GM21526 (cell line): ENCODE results near the gene SLC5A10.

Source experiments
- ATAC-seq: cut with Tn5 transposase; IDR thresholded peaks from one replicate; pipeline ENCODE4 v1.9.1; 2021; ENCODE audit warnings: moderate library complexity; ENCODE audit not compliant: unreplicated experiment, low FRiP score

Gene SLC5A10

DNA sequence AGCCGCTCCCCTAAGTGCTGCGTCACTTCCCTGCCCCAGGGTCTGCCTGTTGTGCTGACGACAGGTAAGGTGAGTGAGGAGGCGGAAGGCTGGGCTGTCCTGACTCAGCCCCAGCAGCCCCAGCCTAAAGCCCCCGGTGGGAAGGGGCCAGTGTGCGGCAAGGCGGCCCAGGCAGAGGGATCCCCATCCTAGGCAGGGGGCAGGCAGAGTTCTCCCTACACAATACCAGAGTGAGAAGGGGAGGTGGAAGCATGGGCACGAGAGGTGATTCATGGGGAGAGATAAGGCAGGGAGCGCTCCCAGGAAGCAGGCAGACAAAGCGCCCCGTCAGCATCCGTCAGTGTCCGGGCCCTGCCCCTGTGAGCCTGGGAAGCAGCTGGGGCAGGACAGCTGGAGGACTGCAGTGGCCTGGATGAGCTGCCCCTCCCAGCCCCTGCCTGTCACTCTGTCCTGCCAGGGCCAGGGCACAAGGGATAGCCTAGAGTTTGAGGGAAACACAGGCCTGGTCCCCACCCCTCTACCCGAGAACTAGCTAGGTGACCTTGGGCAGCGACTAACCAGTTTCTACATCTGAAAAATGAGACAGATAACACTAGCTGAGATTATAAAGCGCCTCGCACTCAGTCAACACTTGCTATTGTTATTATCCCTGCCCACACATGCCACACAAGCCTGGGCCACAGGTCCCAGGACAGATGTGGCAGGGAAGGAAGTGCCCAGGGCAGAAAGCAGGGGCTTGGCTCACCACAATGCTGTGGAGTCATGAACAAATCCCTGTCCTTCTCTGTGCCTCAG is 48.8 kb downstream of the SLC5A10 start:
- no peak for ATAC-seq

GRCh38 chr17:19001907-19002590 is 50.1 kb downstream of the SLC5A10 start:
- no peak for ATAC-seq

DNA sequence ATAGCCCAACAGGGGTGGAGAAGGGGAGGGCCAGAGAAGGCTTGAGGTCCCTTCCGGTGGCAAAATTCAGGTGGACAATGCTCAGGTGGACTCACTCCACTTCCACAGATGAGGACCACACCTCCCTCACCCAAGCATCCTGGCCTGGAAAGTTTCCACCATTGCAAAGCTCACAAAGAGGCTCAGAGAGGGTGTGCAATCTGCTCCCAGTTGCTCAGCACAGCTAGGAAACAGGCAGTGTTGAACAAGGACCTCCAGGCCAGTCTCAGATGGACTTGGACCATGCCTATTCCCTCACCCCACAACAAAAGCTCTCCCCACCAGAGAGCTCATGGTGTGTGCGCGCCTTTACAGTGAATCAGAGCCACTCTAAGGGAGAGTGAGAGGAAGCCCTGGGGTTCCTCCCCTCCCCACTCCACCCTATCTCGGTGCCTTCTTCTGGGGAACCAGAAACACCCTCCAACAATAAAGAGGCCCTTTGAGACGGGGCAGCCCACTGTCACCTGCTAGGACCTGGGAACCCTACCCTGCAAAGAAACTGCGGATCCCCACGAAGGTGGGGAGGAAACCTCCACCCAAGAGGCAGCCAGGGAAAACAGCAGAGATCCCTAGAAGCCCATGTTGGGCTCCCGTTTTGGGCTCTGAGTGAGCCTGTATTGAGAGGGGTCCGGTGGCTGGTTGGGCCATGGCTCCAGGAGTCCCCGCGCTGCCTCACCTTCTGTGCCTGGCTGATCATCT is 51.0 kb downstream of the SLC5A10 start:
- no peak for ATAC-seq

DNA sequence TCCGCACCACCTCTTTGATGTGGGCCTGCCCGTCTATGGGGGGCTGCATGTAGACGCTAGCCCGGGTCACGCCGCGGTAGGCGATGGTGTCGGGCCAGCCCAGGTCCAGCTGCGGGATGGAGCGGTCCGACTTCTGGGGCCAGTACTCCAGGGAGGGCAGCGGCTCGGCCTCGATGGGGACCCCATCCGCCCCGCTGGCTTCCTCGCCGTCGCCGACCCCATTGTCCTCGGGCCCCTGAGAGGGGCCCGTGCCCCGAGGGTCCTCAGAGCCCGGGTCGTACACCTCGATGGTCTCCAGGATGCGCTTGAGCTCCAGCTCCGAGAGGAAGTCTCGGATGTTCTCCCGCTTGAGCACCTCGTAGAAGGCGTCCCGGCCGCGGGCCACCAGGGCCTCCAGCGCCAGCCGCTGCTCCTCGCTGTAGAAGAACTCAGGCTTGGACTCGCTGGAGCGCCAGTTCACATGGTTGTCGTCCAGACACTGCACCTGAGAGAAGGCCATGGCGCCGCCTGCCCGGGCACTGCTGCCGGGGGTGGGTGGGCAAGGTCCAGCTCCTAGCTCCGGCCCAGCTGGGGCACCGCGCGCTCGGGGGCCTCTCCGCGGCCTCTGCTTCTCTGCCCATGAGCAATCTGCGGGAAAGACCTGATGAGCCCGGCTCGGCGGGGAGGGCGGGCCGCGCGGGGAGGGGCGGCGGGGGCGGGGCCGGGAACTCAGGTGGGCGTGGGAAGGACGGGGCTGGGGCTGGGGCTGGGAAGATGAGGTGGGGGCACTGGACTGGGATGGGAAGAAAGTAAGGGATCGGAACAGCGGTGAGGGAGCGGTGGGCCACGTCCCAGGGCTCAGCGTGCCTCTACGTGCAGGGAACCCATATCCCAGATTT is 51.8 kb downstream of the SLC5A10 start:
- ATAC-seq = no peak

DNA sequence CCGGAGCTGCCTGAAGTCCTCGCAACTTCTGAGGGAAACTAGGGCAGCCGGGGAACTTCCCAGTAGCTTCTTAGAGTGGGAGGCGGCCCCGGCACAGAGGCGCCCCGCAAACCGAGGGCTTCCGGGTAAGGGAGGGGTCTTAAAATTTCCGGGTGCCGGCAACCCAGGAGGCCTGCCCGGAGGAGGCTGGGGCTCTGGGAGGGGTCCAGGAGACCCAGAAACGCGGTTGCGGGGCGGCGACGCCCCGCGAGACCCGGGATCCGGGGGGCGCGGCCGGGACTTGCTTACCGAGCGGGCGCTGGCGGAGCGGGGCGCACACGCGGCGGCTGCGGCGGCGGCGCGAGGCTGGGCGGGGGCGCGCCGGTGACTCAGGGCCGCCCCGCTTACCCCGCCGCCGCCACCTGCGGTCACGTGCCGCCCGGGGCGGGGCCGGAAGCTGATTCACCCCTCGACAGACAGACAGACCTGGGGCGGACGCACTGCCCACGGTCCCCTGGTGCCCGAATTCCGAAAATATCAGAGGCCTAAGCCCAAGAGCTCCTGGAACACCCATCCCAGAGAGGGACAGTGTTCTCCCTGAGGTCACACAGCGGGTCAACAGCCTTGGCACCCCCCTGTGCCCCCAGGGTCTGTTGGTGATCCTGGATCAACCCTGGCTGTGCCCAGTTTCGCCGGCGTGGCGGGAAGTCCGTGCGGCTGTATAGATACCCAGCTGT is 52.6 kb downstream of the SLC5A10 start, which contains the start of gene FAM83G:
FAM83G (minus strand) TSS at position 344 of the 716 bp plus-strand sequence. CDS start 723 bp downstream, outside the sequence.
- ATAC-seq = no peak

- no peak for ATAC-seq
Observed at GRCh38 chr17:19005137-19005773, 53.3 kb downstream of the SLC5A10 start.

DNA sequence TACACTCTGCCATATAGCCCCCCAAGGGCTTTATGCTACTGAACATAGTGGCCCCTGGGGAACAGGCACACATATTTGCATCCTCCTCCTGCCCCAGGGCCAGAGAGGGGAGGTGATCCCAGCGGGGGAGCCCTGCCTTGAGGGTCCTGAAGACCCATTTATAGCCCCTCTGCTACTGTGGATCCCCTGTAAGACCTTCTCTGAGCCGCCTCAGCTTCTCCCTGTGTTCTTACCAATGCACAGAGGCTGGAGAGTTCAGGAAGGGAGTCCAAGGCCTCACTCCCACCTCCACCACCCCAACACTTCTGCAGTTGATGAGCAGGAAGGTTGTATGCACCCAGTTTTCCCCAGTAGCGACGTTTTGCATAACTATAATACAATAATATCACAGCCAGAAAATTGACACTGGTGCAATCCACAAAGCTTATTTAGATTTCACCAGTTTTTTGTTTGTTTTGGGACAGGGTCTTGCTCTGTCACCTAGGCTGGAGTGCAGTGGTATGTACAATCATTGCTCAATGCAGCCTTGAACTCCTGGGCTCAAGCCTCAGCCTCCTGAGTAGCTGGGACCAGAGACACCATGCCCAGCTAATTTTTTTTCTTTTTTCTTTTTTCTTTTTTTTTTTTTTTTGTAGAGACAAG is 53.9 kb downstream of the SLC5A10 start:
- ATAC-seq = no peak

- no peak for ATAC-seq
Observed at GRCh38 chr17:19006698-19007097, 54.7 kb downstream of the SLC5A10 start.

DNA sequence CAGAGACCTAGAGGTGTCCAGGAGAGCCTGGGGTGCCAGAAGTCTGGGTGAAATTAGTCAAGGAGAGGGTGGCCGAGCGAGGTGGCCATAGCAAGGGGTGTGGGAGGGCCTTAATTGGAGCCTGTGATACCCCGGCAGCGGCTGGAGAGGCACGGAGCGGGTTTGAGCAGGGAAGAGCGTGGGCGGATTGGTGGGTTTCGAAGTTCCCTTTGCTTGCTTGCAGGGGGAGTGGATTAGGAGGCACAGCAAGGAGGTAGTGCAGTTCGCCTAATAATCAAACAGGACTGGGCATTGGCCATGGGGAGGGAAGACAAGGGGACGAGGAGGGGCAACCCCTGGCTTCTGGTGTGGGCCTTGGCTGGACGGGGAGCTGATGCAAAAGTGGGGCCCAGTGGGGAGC is 58.0 kb downstream of the SLC5A10 start:
- no peak for ATAC-seq

GRCh38 chr17:19010729-19011505 is 59.0 kb downstream of the SLC5A10 start:
- ATAC-seq = no peak

DNA sequence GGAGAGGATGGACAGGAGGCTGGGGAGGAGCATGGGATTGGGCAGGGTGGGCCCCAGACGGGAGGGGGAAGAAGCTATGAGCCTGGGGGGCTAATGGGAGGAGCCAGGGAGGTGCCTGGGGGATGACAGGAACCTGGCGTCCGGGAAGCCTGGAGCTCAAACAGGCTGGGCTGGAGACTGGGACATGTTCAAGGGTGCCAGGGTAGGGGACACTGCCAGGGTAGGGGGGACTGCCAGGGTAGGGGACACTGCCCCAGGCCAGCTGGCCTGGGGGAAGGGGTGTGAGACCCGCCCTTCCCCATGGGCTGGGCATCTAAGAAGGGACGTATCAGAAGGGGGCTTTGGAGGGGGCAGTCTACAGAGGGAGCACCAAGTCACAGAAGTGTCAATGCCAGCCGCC is 59.6 kb downstream of the SLC5A10 start:
- ATAC-seq = no peak

GRCh38 chr17:19012171-19013080 is 60.5 kb downstream of the SLC5A10 start:
- no peak for ATAC-seq

- ATAC-seq = no peak
Observed at GRCh38 chr17:19013226-19013625, 61.3 kb downstream of the SLC5A10 start.

GRCh38 chr17:19013806-19014627 is 62.1 kb downstream of the SLC5A10 start:
- no peak for ATAC-seq

- ATAC-seq = no peak
Observed at GRCh38 chr17:19014628-19015215, 62.8 kb downstream of the SLC5A10 start.

- no peak for ATAC-seq
Observed at GRCh38 chr17:19015428-19015827, 63.5 kb downstream of the SLC5A10 start.
